IMR-90 (cell line): ENCODE measurements around the gene DDIAS.

ENCODE experiments used
- BHLHE40 ChIP-seq: fragments of 150-350 bp; IDR thresholded peaks from 2 replicates; pipeline ENCODE4 v1.6.1; 2016; ENCODE audit warnings: mild to moderate bottlenecking, low read depth, low read length
- CEBPB ChIP-seq: IDR thresholded peaks from 2 replicates; pipeline ENCODE4 v1.6.1; 2012; ENCODE audit warnings: low read depth, low read length, improper control_type of control experiment
- CHD1 ChIP-seq: IDR thresholded peaks from 2 replicates; pipeline ENCODE4 v1.6.1; 2012; ENCODE audit warnings: low read depth, low read length, improper control_type of control experiment
- CTCF ChIP-seq: conservative IDR thresholded peaks from 2 replicates; pipeline ENCODE4 v1.5.1; 2012; ENCODE audit warnings: mild to moderate bottlenecking, low read depth, low read length, improper control_type of control experiment
- ELK1 ChIP-seq: fragments of 150-350 bp; IDR thresholded peaks from 2 replicates; pipeline ENCODE4 v1.6.1; 2016; ENCODE audit warnings: low read depth, mild to moderate bottlenecking, low read length, moderate library complexity, borderline replicate concordance
- MXI1 ChIP-seq: IDR thresholded peaks from 2 replicates; pipeline ENCODE4 v1.6.1; 2012; ENCODE audit warnings: low read depth, mild to moderate bottlenecking, low read length, moderate library complexity, borderline replicate concordance
- POLR2A ChIP-seq: IDR thresholded peaks from 2 replicates; pipeline ENCODE4 v1.6.1; 2012; ENCODE audit warnings: mild to moderate bottlenecking, low read depth, low read length
- RAD21 ChIP-seq: IDR thresholded peaks from 2 replicates; pipeline ENCODE4 v1.6.1; 2012; ENCODE audit warnings: low read length, improper control_type of control experiment
- RFX5 ChIP-seq: IDR thresholded peaks from 2 replicates; pipeline ENCODE4 v1.8.0; 2012; ENCODE audit warnings: low read depth, mild to moderate bottlenecking, low read length, moderate library complexity

GRCh38 chr11:82907371-82907770 lies 5.8 kb downstream of the DDIAS start:
- TF ChIP-seq CTCF, result no peak
- TF ChIP-seq RFX5, result no peak
- TF ChIP-seq MXI1, result no peak
- no peak for TF ChIP-seq RAD21
- TF ChIP-seq CEBPB, result no peak
- no peak for TF ChIP-seq POLR2A
- TF ChIP-seq CHD1, result no peak
- TF ChIP-seq ELK1, result no peak
- no peak for TF ChIP-seq BHLHE40
